HL-60 (cell line): ENCODE measurements around the gene NUTF2.

Experiments used
- DNase-seq, 2 experiments: peaks; one replicate each; pipeline ENCODE4 v3.0.0-alpha.2; 2010 to 2020; ENCODE audit warnings: low read depth in 1 of 2, low spot score in 1 of 2
- H3K27ac ChIP-seq: fragments of 250-450 bp; sonication (Bioruptor Pico); replicated peaks from 2 replicates; pipeline ENCODE4 v1.5.1; 2020; ENCODE audit warnings: mild to moderate bottlenecking, moderate library complexity
- H3K27me3 ChIP-seq: fragments of 250-450 bp; sonication (Bioruptor Pico); 2 replicates; pipeline ENCODE4 v1.5.1; 2021; ENCODE audit warnings: mild to moderate bottlenecking, moderate library complexity; ENCODE audit not compliant: insufficient read depth, poor library complexity, severe bottlenecking
- H3K4me3 ChIP-seq: replicated peaks from 2 replicates; pipeline ENCODE4 v1.5.1; 2011; ENCODE audit warnings: mild to moderate bottlenecking, control low read depth, low read length; ENCODE audit not compliant: insufficient read depth
- GABPA ChIP-seq: IDR thresholded peaks from 2 replicates; pipeline ENCODE4 v1.6.1; 2012; ENCODE audit warnings: low read depth
- POLR2AphosphoS5 ChIP-seq: IDR thresholded peaks from 2 replicates; pipeline ENCODE4 v1.6.1; 2012; ENCODE audit warnings: low read depth
- SPI1 ChIP-seq: IDR thresholded peaks from 2 replicates; pipeline ENCODE4 v1.6.1; 2012; ENCODE audit warnings: low read depth, mild to moderate bottlenecking, borderline replicate concordance
- TF ChIP-seq, protein P1 (sequence below): IDR thresholded peaks from 2 replicates; pipeline ENCODE4 v1.6.1; 2012; ENCODE audit warnings: low read depth; ENCODE audit not compliant: insufficient replicate concordance
- TF ChIP-seq, protein P2 (sequence below): IDR thresholded peaks from one replicate; pipeline ENCODE4 v1.5.1; 2011; ENCODE audit warnings: low read length, control low read depth, inconsistent platforms; ENCODE audit not compliant: insufficient read depth

NUTF2 gene

DNA sequence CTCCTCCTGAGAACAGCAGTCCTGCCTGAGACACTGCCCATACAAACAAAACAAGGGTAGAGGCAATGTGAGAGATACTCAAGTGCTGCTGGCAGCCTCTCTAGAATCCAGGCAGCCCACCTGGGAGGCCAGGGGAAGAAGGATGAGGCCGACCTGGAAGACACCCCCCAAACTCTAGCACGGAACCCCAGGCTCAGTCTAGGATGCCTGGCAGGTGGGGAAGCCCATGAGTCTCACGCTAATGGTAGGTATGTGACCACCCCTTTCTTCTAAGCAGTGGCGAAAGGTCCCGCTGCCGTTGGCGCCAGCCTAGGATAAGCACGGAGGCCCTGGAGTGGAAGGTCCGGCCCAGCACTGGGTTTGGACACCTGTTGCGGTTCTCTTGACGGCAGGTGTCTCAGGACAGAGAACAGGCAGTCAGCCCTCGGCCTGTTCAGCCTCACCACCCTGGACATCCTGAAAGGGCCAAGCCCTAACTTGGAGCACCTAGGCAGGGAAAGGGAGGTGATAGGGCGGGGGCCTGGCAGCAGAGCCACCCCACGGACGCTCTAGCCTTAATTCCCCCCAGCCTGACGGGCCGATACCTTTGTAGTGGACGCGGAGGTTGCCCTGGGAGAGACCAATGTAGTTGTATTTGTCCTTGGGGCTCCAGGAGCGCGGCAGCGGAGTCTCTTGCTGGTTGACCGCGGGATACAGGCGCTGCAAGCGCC lies 40.9 kb upstream of the NUTF2 start:
- H3K27ac ChIP-seq = peak overlapping the region; percentile 80
- no peaks in the 10 kb centered on the region for H3K27me3 ChIP-seq
- peak overlapping the region; percentile 80 for H3K4me3 ChIP-seq
- TF ChIP-seq GABPA = no peak
- peak in 1 of 2 experiments; percentile 14 for DNase-seq

DNA sequence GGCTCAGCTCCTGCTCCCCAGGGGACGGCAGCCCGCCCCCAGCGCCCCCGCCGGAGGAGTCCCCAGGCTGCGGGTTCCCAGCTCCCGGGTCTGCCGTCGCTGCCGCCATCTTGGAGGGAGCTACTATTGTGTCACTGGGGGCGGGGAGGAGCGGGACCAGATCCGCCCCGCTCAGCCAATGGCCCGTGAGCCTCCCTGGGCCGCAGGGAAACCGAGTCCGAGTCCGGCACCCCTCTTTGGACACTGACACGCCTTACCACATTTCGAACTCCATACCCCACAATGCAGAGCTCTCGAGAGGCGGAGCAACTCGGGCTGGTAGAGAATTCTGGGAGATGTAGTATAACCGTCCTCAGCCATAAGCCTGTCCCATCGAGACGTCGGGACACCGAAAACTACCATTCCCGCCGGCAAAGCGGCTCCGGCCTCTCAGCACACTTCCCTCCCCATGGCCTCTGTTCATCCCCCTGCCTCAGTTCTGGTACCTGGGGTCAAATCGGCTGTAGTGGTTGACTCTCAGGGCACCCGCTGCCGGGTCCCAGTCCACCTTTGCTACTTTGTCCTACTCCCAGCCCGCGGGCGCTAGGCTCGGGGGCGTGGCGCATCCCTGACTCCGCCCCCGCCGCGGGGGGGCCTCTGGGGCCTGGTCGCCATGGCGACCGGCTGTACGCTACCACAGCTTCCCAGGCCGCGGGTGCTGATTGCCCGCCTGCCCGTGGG lies 40.1 kb upstream of the NUTF2 start, which contains the start of the genes RANBP10 and TSNAXIP1:
Gene RANBP10, minus strand, starts transcription at position 133 of the 720 bp plus-strand sequence. Its CDS starts 24 bp downstream, at position 109.
Gene TSNAXIP1, plus strand, starts transcription at position 462 of the 720 bp plus-strand sequence. CDS start 261 bp downstream, outside the sequence.
- TF ChIP-seq, protein P1, sequence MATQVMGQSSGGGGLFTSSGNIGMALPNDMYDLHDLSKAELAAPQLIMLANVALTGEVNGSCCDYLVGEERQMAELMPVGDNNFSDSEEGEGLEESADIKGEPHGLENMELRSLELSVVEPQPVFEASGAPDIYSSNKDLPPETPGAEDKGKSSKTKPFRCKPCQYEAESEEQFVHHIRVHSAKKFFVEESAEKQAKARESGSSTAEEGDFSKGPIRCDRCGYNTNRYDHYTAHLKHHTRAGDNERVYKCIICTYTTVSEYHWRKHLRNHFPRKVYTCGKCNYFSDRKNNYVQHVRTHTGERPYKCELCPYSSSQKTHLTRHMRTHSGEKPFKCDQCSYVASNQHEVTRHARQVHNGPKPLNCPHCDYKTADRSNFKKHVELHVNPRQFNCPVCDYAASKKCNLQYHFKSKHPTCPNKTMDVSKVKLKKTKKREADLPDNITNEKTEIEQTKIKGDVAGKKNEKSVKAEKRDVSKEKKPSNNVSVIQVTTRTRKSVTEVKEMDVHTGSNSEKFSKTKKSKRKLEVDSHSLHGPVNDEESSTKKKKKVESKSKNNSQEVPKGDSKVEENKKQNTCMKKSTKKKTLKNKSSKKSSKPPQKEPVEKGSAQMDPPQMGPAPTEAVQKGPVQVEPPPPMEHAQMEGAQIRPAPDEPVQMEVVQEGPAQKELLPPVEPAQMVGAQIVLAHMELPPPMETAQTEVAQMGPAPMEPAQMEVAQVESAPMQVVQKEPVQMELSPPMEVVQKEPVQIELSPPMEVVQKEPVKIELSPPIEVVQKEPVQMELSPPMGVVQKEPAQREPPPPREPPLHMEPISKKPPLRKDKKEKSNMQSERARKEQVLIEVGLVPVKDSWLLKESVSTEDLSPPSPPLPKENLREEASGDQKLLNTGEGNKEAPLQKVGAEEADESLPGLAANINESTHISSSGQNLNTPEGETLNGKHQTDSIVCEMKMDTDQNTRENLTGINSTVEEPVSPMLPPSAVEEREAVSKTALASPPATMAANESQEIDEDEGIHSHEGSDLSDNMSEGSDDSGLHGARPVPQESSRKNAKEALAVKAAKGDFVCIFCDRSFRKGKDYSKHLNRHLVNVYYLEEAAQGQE = peak; percentile 77
- TF ChIP-seq, protein P2, sequence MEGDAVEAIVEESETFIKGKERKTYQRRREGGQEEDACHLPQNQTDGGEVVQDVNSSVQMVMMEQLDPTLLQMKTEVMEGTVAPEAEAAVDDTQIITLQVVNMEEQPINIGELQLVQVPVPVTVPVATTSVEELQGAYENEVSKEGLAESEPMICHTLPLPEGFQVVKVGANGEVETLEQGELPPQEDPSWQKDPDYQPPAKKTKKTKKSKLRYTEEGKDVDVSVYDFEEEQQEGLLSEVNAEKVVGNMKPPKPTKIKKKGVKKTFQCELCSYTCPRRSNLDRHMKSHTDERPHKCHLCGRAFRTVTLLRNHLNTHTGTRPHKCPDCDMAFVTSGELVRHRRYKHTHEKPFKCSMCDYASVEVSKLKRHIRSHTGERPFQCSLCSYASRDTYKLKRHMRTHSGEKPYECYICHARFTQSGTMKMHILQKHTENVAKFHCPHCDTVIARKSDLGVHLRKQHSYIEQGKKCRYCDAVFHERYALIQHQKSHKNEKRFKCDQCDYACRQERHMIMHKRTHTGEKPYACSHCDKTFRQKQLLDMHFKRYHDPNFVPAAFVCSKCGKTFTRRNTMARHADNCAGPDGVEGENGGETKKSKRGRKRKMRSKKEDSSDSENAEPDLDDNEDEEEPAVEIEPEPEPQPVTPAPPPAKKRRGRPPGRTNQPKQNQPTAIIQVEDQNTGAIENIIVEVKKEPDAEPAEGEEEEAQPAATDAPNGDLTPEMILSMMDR = no peak
- TF ChIP-seq POLR2AphosphoS5 = peak; percentile 68; the same call in 1 of the 2 replicates
- 0 out of 2 replicates have a peak, but pooled peaks have one; percentile 29 for TF ChIP-seq GABPA
- peak; percentile 75 for TF ChIP-seq SPI1
- no peaks in the 10 kb centered on the region for H3K27me3 ChIP-seq
- DNase-seq = peak; percentile 99
- peak within 1 kb of the TSS; percentile 80 for H3K4me3 ChIP-seq
- H3K27ac ChIP-seq = peak within 1 kb of the TSS; percentile 80

DNA sequence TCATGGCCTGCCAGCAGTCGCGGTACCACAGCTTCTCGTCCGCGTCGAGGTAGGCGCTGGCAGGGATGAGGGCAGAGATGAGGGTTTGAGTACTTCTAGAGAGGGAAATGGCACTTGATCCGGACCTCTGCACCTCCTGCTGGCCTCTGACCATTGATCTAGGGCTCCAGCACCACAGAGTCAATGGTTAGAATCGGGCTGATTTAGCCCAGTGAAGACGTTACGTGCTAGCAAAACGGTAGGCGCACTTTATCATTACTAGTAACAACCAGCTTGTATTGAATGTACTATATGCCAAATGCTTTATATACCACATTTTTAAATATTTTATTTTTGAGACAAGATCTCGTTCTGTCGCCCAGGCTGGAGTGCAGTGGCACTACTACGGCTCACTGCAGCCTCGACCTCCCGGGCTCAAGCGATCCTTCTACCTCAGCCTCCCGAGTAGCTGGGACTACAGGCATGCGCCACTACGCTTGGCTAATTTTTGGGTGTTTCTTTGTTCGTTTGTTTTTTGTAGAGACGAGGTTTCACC lies 39.5 kb upstream of the NUTF2 start:
- Histone ChIP-seq H3K27me3 (no peaks in the 10 kb centered on the region), H3K4me3 (peak overlapping the region; percentile 80), H3K27ac (peak overlapping the region; percentile 80)
- no peak for TF ChIP-seq GABPA
- TF ChIP-seq, protein P1 = no peak
- no peak for TF ChIP-seq SPI1
- no peak for DNase-seq

DNA sequence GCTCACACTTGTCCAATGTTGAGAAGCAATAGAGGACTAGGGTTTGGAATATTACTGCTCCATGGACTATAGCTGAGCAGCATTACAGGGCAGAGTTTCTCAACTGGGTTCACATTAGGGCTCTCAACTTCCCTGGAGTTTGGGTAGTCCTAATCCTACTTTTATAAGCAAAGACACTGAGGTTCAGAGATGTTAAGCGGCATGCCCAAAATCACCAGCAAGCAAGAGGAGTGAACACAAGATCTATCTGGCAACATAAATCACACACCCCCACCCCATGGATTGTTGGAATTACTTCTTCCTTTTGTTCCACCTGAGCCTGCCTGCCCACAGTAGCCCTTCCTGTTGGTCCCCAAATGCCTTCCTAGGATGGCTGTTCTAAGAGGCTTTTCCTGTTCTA lies 34.8 kb upstream of the NUTF2 start:
- TF ChIP-seq, protein P2 = no peak
- no peak for TF ChIP-seq GABPA
- no peak for TF ChIP-seq SPI1
- no peak for TF ChIP-seq POLR2AphosphoS5
- TF ChIP-seq, protein P1 = no peak
- no peak for DNase-seq
- H3K27ac ChIP-seq = no peak overlapping the region
- no peaks in the 10 kb centered on the region for H3K27me3 ChIP-seq
- no peak overlapping the region for H3K4me3 ChIP-seq
